HUDEP-2 (cell line): Measurements from ENCODE around the gene PLK5.
"Not testable (repeated sequence)": the region's sequence is repeated elsewhere in the genome, so short reads cannot be mapped to it uniquely, and the experiment has no call there.

Experiments used
- DNase-seq, 76 experiments: peaks; one replicate each; lab custom pipeline; 2025; ENCODE audit not compliant: unreplicated experiment in 76 of 76; lab: John Stamatoyannopoulos, UW

PLK5 gene

GRCh38 chr19:1491114-1491848 lies 32.6 kb upstream of the PLK5 start, which contains the start of gene REEP6:
Gene REEP6 (plus strand): TSS chr19:1491181. CDS start chr19:1491270, 89 bp downstream.
- no peak for DNase-seq

- peak in 1 of 76 experiments; percentile 32 for DNase-seq
Observed at GRCh38 chr19:1491849-1492170, 32.1 kb upstream of the PLK5 start.

- peak in 5 of 76 experiments; percentile 16 to 41 (median 27) for DNase-seq
Observed at GRCh38 chr19:1492474-1493006, 31.3 kb upstream of the PLK5 start.

GRCh38 chr19:1494115-1494815 lies 29.6 kb upstream of the PLK5 start:
- DNase-seq, result peak in 7 of 76 experiments; percentile 13 to 38 (median 28)

- no peak for DNase-seq
Observed at GRCh38 chr19:1495051-1495798, 28.7 kb upstream of the PLK5 start.

- DNase-seq, result no peak
Observed at GRCh38 chr19:1495799-1496713, 27.8 kb upstream of the PLK5 start.

- DNase-seq, result no peak
Observed at GRCh38 chr19:1496714-1497577, 26.9 kb upstream of the PLK5 start.

- no peak for DNase-seq
Observed at GRCh38 chr19:1497578-1498235, 26.2 kb upstream of the PLK5 start.

GRCh38 chr19:1499231-1499630 lies 24.6 kb upstream of the PLK5 start:
- not testable (repeated sequence) for DNase-seq

GRCh38 chr19:1501200-1501595 lies 22.7 kb upstream of the PLK5 start:
- DNase-seq, result no peak

- no peak for DNase-seq
Observed at GRCh38 chr19:1502433-1503088, 21.3 kb upstream of the PLK5 start.

- DNase-seq, result peak in 63 of 76 experiments; percentile 18 to 83 (median 66)
Observed at GRCh38 chr19:1503089-1503924, 20.6 kb upstream of the PLK5 start.

- no peak for DNase-seq
Observed at GRCh38 chr19:1503925-1504773, 19.7 kb upstream of the PLK5 start.

GRCh38 chr19:1505012-1505411 lies 18.9 kb upstream of the PLK5 start:
- no peak for DNase-seq

GRCh38 chr19:1505991-1506881 lies 17.6 kb upstream of the PLK5 start:
- DNase-seq, result no peak
